Right atrium auricular region (tissue), 2 donors: ENCODE results near the gene RAX. TPM values are rescaled to one million over a fixed set of nuclear protein-coding genes. Genes with fewer than 3 reads are reported as not detected.

Source experiments
- DNase-seq: peaks from one replicate; pipeline ENCODE4 v3.0.0-alpha.2; 2019; ENCODE audit warnings: low spot score
- H3K27ac ChIP-seq, 2 donors: fragments of 200-600 bp; sonication (generic); 1 replicate in 1 of 2; 2 replicates in 1 of 2; pipeline ENCODE4 v1.5.1; 2016 to 2019
- H3K27me3 ChIP-seq, 2 donors: fragments of 200-600 bp; sonication (generic); one replicate each; pipeline versions ENCODE4 v1.5.1 to v1.6.0; 2017 to 2019
- H3K36me3 ChIP-seq: fragments of 200-600 bp; sonication (generic); one replicate; pipeline ENCODE4 v1.5.1; 2016
- H3K4me1 ChIP-seq, 2 donors: fragments of 200-600 bp; sonication (generic); one replicate each; pipeline versions ENCODE4 v1.5.1 to v1.6.0; 2017 to 2019
- H3K4me3 ChIP-seq, 2 donors: fragments of 200-600 bp; sonication (generic); 1 replicate in 1 of 2; 2 replicates in 1 of 2; pipeline ENCODE4 v1.5.1; 2017 to 2019; ENCODE audit warnings: mild to moderate bottlenecking in 1 of 2, moderate library complexity in 1 of 2
- H3K9me3 ChIP-seq, 2 donors: fragments of 200-600 bp; sonication (generic); one replicate each; pipeline ENCODE4 v1.5.1; 2019
- CTCF ChIP-seq, 2 donors: fragments of 200-600 bp; sonication (generic); IDR thresholded peaks; one replicate each; pipeline ENCODE4 v1.5.1; 2019; ENCODE audit warnings: antibody characterized with exemption in 2 of 2
- total RNA-seq, 2 donors: library from RNA; depleted of rRNA; stranded (reverse); fragments of >200 nt; gene quantifications; one replicate each; pipeline ENCODE4 v1.1.0, GENCODE V29; 2016

RAX gene
- not detected for total RNA-seq

GRCh38 chr18:59272891-59273758 lies at the start of gene RAX:
Gene RAX (minus strand): TSS chr18:59273454. CDS start chr18:59273206, 248 bp downstream.
- no peaks in the 10 kb centered on the region for H3K9me3 ChIP-seq
- no peak within 1 kb of the TSS for H3K27ac ChIP-seq
- H3K27me3 ChIP-seq, result peaks cover 45 to 61% of the 10 kb centered on the region in 2 donors
- H3K4me3 ChIP-seq, result peak within 1 kb of the TSS in 1 of 2 donors; percentile 34
- no peak for TF ChIP-seq CTCF (IDR thresholded peaks at IDR 0.05)
- no peak for DNase-seq
- no peaks in the 10 kb centered on the region for H3K36me3 ChIP-seq
- H3K4me1 ChIP-seq, result peaks cover 0 to 39% of the 10 kb centered on the region in 2 donors

GRCh38 chr18:59318460-59319050 lies 45.3 kb upstream of the RAX start, which contains the start of gene CPLX4:
Gene CPLX4 (minus strand): TSS chr18:59318649. CDS start chr18:59318462, 187 bp downstream.
- DNase-seq, result no peak
- no peaks in the 10 kb centered on the region for H3K4me1 ChIP-seq
- no peaks in the 10 kb centered on the region for H3K36me3 ChIP-seq
- H3K27ac ChIP-seq, result no peak within 1 kb of the TSS
- no peak within 1 kb of the TSS for H3K4me3 ChIP-seq
- H3K27me3 ChIP-seq, result no peaks in the 10 kb centered on the region
- no peaks in the 10 kb centered on the region for H3K9me3 ChIP-seq
- TF ChIP-seq CTCF (IDR thresholded peaks at IDR 0.05), result no peak

- H3K36me3 ChIP-seq, result no peaks in the 10 kb centered on the region
- H3K27me3 ChIP-seq, result no peaks in the 10 kb centered on the region
- H3K27ac ChIP-seq, result no peak overlapping the region
- no peaks in the 10 kb centered on the region for H3K9me3 ChIP-seq
- no peak for DNase-seq
- TF ChIP-seq CTCF (IDR thresholded peaks at IDR 0.05), result no peak
- H3K4me1 ChIP-seq, result peaks cover 0 to 6% of the 10 kb centered on the region in 2 donors
- no peak overlapping the region for H3K4me3 ChIP-seq
Measured at GRCh38 chr18:59311631-59312030, 38.4 kb upstream of the RAX start.

GRCh38 chr18:59308938-59309260 lies 35.6 kb upstream of the RAX start:
- TF ChIP-seq CTCF (IDR thresholded peaks at IDR 0.05), result no peak
- Histone ChIP-seq H3K9me3 (no peaks in the 10 kb centered on the region), H3K36me3 (no peaks in the 10 kb centered on the region), H3K4me3 (peak overlapping the region in 1 of 2 donors; percentile 31), H3K4me1 (peaks cover 0 to 6% of the 10 kb centered on the region in 2 donors), H3K27me3 (no peaks in the 10 kb centered on the region), H3K27ac (no peak overlapping the region)
- no peak for DNase-seq

- H3K27ac ChIP-seq, result no peak overlapping the region
- H3K36me3 ChIP-seq, result no peaks in the 10 kb centered on the region
- DNase-seq, result peak; percentile 73
- peak; percentile 69 to 88 for TF ChIP-seq CTCF (IDR thresholded peaks at IDR 0.05)
- peaks cover 0 to 6% of the 10 kb centered on the region in 2 donors for H3K4me1 ChIP-seq
- no peaks in the 10 kb centered on the region for H3K9me3 ChIP-seq
- no peaks in the 10 kb centered on the region for H3K27me3 ChIP-seq
- H3K4me3 ChIP-seq, result peak overlapping the region in 1 of 2 donors; percentile 31
Measured at GRCh38 chr18:59308248-59308937, 35.1 kb upstream of the RAX start.
